ENCODE measurements around the gene RASSF8.

DNA sequence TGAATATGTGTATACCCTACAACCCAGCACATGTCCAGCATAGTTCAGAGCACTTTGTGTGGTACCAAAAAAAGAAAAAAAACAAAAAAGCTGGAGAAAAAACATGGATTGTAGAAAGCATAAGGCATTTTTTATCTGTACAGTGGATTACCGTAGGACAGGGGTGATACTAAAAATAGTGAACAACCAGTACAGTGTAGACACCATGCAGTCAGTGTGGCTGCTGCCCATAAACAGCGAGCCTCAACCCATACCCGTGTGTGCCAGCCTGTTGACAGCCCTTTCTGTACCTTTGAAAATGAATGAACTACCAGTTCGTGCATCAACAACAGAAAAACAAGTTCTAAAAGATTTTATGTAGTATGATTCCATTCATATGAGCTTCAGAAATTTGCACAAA is 25.1 kb downstream of the RASSF8 start:
- TF ChIP-seq, protein P1, sequence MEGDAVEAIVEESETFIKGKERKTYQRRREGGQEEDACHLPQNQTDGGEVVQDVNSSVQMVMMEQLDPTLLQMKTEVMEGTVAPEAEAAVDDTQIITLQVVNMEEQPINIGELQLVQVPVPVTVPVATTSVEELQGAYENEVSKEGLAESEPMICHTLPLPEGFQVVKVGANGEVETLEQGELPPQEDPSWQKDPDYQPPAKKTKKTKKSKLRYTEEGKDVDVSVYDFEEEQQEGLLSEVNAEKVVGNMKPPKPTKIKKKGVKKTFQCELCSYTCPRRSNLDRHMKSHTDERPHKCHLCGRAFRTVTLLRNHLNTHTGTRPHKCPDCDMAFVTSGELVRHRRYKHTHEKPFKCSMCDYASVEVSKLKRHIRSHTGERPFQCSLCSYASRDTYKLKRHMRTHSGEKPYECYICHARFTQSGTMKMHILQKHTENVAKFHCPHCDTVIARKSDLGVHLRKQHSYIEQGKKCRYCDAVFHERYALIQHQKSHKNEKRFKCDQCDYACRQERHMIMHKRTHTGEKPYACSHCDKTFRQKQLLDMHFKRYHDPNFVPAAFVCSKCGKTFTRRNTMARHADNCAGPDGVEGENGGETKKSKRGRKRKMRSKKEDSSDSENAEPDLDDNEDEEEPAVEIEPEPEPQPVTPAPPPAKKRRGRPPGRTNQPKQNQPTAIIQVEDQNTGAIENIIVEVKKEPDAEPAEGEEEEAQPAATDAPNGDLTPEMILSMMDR (IDR thresholded peaks at IDR 0.05), result no peak
- no peak for TF ChIP-seq POLR2A (IDR thresholded peaks at IDR 0.05)

Measured in heart left ventricle (tissue), 13 donors.